GM12892 (cell line): ENCODE measurements around the gene NR4A1.
"Not testable (repeated sequence)": the region's sequence is repeated elsewhere in the genome, so short reads cannot be mapped to it uniquely, and the experiment has no call there.

Experiments
- DNase-seq: peaks from one replicate; pipeline ENCODE4 v3.0.0; 2011; ENCODE audit not compliant: insufficient read length
- FAIRE-seq: peaks from 2 replicates; lab custom pipeline; 2011; peaks lifted over from hg19 to GRCh38; lab: Jason Lieb, UNC
- POLR2A ChIP-seq: IDR thresholded peaks from 2 replicates; pipeline ENCODE4 v1.6.1; 2011; ENCODE audit warnings: low read depth, low read length, control low read depth
- POLR2AphosphoS5 ChIP-seq: IDR thresholded peaks from 2 replicates; pipeline ENCODE4 v1.6.1; 2011; ENCODE audit warnings: low read depth, low read length, control low read depth
- TAF1 ChIP-seq: IDR thresholded peaks from 2 replicates; pipeline ENCODE4 v1.6.1; 2011; ENCODE audit warnings: low read depth, mild to moderate bottlenecking, control low read depth, low read length, borderline replicate concordance

Gene NR4A1

DNA sequence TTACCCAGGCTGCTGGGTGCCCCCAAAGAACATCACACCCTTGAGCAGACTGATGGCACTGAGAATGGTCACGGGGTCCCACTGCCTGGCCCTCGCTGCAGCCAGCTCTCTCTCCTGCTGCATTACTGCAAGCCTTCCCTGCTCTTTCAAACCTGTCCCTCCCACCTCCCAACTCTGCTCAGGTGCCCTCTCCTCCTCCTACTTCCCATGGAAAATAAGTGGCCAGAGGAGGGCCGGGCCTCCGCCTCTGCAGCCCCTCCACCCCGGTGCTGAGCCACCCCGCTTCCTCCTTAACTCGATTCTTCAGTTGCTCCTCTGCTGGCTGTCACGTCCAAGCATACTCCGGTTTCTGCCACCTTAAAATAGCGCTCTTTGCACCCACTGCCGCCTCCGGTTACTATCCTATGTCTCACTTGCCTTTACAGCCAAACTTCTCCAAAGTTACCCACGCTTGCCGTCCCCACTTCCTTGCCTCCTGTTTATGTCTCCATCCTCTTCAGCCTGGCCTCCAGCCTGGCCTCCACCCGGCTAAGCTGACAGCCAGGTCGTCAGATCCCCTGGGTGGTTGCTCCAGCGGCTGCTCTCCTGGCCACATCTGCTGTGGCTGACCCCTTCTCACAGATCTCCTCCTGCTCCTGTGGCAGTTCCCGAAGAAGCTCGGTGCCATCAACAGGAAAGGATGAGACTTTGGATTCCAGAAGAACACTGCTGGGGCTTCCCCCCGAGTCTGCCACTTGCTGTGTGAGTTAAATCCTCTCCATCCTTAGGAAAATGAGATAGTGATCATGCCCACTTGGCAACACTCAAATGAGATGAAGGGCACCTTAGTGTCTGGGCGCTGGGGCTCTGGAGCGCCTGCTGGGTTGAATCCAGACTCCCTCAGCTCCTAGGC is 35.9 kb downstream of the NR4A1 start:
- DNase-seq = no peak
- TF ChIP-seq TAF1 (no peak), POLR2A (no peak), POLR2AphosphoS5 (no peak)
- FAIRE-seq = no peak

DNA sequence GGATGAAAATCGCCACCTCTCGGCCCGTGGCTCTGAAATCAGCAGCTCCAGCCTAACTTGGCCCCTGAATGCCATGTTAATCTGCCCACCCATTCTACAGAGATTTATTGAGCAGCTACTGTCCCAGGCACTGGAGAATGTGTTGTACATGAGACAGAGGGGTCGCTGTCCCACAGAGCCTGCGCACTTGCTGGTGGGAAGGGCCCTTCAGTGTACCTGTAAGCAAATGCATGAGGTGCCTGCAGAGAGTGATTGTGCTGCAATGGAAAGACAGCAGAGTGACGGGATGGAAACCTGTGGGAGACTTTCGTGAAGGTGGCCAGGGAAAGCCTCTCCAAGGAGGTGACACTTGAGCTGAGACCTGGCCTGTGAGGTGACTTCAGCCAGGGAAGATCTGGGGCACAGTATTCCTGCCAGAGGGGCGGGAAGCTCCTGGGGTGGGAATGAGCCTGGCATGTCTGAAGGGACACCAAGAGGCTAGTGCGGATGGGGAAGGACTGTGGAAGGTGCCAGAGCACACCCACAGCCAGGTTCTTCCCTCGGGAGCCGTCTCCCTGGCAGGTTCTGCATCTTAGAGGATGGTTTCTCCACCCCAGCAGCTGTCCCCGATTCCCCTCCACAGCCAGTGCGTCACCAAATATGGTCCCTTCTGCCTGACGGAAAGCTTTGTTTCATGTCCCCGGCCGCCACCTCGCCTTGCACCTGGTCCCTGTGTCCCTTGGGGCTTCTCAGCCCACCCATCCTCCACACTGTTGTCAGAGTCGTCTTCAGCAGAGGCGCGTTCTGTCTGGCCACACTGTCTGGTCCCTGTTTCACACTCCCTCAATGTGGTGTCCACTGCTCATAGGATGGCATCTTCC is 36.9 kb downstream of the NR4A1 start:
- FAIRE-seq = no peak

GRCh38 chr12:52089491-52089890 is 38.2 kb downstream of the NR4A1 start:
- TF ChIP-seq TAF1 (no peak), POLR2AphosphoS5 (no peak), POLR2A (no peak)
- no peak for FAIRE-seq
- DNase-seq = no peak

More for the DNA sequence above, 36.9 kb downstream of the NR4A1 start:
- no peak for DNase-seq
- TF ChIP-seq POLR2AphosphoS5 = no peak
- no peak for TF ChIP-seq TAF1
- TF ChIP-seq POLR2A = no peak

DNA sequence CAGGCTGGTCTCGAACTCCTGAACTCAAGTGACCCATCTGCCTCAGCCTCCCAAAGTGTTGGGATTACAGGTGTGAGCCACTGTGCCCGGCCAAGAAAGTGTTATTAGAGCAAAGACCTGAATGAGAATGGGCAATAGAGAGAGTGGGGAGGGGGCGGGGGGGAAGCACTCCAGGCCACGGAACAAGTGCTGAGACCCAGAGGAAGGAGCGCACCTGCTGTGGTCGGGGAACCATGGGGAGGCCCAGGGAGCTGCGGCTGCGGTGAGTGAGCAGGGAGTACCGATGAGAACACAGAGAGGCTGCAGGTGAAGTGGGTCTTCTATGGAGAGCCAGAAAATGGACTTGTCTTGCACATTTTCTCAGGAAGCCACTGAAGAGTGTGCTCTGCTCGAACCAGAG is 39.0 kb downstream of the NR4A1 start:
- TF ChIP-seq POLR2AphosphoS5 (no peak), POLR2A (no peak), TAF1 (no peak)
- FAIRE-seq (no peak), DNase-seq (no peak)

DNA sequence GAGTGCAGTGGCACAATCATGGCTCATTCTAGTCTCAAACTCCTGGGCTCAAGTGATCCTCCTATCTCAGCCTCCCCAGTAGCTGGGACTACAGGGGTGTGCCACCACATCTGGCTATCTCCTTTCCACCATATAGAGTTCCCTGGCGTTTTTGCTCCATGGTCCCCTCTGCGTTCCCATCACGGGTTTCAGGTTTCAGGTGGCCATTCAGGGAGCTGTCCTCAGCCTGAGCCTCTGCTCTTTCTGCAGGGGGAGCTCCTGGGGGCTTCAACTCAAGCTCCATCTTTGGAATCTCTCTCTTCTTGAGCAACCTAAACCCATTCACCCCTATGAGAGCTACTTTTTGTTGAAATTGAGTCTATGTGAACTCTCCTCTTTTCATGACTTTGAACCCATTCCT is 39.8 kb downstream of the NR4A1 start:
- no peak for FAIRE-seq
- TF ChIP-seq POLR2A (no peak), TAF1 (no peak), POLR2AphosphoS5 (no peak)

DNA sequence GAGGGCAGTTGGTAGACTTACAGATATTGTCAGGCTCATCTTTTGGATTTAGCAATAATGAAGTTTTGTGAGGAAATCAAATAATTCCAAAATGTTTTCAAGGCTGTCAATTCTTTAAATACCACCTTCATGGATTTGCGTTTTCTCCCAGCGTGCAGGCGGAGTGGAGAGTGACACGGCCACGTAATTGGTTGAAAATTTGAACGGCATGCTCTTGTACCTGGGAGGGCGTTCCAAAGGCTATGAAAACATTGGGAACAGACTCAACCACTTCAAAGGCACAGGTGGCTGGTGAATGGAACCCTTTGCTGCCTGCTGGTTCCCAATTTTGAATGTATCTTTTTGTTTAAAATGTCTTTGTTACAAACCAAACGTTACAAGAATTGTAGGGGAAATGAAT is 40.6 kb downstream of the NR4A1 start:
- DNase-seq = no peak
- FAIRE-seq = no peak
- TF ChIP-seq POLR2A = no peak
- no peak for TF ChIP-seq POLR2AphosphoS5

More for the DNA sequence above, 39.8 kb downstream of the NR4A1 start:
- DNase-seq = no peak

DNA sequence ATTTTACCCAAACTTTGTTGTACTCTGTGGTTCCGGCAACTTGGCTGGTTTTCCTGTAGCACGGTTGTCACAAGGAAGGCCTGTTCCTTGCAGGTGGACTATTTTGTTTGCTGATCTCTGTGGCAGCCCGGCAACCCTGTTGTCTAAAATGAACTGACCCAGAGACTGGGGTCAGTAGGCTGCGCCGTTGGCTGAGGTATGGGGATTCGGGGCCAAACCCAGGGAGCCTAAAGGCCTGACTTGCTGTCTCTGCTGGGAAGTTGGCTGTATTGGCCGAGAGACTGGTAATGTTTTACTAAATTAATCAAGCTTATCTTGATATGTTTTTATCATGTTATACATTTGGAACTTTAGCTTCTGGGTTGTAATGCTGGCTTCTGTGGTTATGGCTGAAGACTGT is 42.1 kb downstream of the NR4A1 start:
- TF ChIP-seq TAF1 = no peak
- no peak for TF ChIP-seq POLR2A
- TF ChIP-seq POLR2AphosphoS5 = no peak
- no peak for FAIRE-seq
- no peak for DNase-seq

DNA sequence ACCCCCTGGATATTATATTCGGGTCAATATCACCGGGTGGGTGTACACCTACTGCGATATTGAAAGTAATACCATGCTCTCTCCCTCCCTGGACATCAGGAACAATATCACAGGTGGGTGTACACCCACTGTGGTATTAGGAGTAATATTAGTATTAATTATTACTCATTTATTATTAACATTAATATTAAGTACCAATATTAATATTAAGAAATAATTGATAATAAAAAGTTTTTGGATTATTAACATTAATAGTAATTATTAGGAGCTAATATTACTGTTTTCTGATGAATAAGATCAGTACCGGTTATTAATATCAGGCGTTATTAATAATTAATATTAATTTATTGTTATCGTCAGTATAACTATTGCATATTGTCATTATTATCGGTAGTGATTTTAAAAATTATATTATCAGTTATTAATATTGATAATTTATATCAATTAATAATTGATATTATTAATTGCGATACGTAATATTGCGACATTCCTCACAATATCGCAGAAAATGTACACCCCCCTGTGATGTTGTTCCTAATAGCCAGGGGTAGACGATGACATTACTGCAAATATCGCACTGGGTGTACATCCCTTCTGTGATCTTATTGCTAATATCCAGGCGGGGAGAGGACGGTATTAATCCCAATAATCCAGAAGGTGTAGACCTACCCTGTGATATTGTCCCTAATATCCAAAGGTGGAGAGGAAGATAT is 45.2 kb downstream of the NR4A1 start:
- TF ChIP-seq POLR2A (no peak), POLR2AphosphoS5 (no peak), TAF1 (no peak)
- DNase-seq = no peak

DNA sequence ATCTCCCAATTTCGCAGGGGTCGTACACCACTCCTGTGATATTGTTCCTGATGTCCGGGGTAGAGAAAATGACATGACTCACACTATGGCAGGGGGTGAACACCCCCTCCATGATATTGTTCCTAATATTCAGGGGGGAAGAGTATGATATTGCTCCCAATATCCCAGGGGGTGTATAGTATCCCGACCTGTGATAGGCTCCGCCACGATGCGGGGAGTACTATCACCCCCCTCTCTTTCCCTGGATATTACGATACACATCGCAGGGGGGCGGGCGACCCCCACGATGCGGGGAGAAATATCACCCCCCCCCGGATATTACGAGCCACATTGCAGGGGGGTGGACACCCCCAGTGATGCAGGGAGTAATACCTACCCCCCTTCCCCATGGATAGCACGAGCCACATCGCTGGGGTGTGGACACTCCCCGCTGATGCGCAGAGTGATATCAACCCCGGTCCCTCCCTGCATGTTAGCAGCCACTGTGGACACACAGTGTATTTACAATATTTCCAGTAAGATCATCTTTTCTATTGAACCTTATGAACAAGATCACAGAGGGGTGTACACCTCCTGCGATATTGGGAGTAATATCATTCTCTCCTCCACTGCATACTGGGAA is 45.9 kb downstream of the NR4A1 start:
- DNase-seq (no peak), FAIRE-seq (no peak)
- TF ChIP-seq POLR2A = no peak
- TF ChIP-seq TAF1 = no peak
- TF ChIP-seq POLR2AphosphoS5 = no peak

More for the DNA sequence above, 45.2 kb downstream of the NR4A1 start:
- FAIRE-seq = no peak

DNA sequence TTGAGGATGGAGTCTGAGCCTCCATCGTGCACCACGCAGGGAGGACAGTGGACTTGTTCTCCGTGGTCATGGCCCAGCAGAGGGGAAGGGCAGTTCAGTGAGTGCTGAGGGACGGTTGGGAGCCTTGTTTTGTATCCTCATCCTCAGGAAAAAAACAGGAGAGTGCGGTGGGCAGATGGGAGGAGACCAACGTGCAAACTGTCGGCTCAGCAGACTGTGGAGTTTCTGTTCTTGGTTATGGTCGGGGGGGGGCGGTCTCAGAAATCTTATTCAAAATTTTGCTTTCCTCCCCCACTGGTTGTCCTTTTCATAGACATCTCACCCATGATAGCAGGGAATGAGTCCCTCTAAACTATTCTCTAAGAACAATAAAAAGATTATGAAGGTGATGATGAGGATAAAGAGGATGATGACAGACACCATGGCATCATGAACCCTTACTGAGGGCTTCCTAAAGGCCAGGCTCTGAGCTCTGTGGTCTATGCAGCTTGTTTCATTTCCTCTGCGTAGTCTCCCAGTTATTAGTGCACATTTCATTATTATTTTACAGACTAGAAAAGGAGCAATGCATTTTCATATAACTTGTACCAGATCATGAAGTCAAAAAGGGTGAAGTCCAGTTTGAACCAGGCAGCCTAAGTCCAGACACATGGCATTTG is 53.3 kb downstream of the NR4A1 start:
- DNase-seq, FAIRE-seq: not testable (repeated sequence)
